A673 (cell line): Measurements from ENCODE around the gene GPR156.

ENCODE experiments used
- CTCF ChIP-seq: fragments of 300-800, 200-600 bp; sonication (generic); conservative IDR thresholded peaks from 2 replicates; pipeline ENCODE4 v1.5.1; 2017; ENCODE audit warnings: low read depth, mild to moderate bottlenecking, antibody characterized with exemption, low read length, moderate library complexity, mixed read lengths
- EZH2 ChIP-seq: fragments of 200-600 bp; sonication (generic); IDR thresholded peaks from 2 replicates; pipeline ENCODE4 v1.6.1; 2017; ENCODE audit warnings: borderline replicate concordance, low read depth, mild to moderate bottlenecking, mixed read lengths, antibody characterized with exemption, low read length; ENCODE audit not compliant: poor library complexity, severe bottlenecking

GRCh38 chr3:120157681-120158080 lies 127.3 kb downstream of the GPR156 start:
- TF ChIP-seq CTCF (no peak), EZH2 (no peak)
